GM10266 (cell line): ENCODE measurements around the gene HUNK.
A peak's percentile ranks its signal among the peaks of the same experiment; 100 is the strongest.
"Not testable (repeated sequence)": the region's sequence is repeated elsewhere in the genome, so short reads cannot be mapped to it uniquely, and the experiment has no call there.

ENCODE experiments used
- DNase-seq: peaks from one replicate; pipeline ENCODE4 v3.0.0; 2012; ENCODE audit errors: extremely low spot score
- TF ChIP-seq, protein P1 (sequence below): IDR thresholded peaks from 2 replicates; pipeline ENCODE4 v1.5.1; 2012; ENCODE audit warnings: mild to moderate bottlenecking, low read depth; ENCODE audit not compliant: control insufficient read depth, insufficient read depth; ENCODE audit errors: missing control alignments

The HUNK gene

DNA sequence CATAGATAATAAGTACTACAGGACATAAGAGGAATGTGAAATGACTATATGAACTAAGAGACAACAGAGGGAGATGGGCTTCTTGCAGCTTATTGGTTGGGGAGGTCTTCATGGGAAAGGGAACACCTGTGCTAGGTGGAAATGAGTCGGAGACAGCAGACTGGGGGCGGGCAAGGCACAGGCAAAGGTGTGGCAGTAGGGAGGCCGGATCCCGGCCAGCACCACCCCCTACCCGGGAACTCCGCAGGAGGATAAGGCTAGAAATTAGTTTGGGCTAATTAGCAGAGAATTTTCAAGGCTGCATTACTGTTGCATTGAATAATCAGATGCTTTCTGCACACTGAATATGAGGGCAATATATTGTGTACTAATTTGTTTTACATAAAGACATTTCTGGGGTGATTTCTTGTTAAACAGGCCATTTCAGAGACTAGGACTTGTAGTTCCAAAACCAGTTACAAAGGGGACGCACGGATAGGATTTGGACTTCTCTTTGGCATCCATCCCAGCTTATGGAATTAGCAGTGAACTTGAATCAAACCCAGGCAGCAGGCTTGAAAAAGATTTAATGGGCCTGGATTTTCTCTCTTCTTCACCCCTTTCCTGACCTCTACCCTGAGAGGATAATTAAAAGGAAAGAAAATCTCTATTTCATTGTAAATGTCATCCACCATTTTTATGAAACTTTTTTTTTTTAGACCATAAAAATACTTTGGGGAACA is 2.2 kb upstream of the HUNK start:
- TF ChIP-seq, protein P1, sequence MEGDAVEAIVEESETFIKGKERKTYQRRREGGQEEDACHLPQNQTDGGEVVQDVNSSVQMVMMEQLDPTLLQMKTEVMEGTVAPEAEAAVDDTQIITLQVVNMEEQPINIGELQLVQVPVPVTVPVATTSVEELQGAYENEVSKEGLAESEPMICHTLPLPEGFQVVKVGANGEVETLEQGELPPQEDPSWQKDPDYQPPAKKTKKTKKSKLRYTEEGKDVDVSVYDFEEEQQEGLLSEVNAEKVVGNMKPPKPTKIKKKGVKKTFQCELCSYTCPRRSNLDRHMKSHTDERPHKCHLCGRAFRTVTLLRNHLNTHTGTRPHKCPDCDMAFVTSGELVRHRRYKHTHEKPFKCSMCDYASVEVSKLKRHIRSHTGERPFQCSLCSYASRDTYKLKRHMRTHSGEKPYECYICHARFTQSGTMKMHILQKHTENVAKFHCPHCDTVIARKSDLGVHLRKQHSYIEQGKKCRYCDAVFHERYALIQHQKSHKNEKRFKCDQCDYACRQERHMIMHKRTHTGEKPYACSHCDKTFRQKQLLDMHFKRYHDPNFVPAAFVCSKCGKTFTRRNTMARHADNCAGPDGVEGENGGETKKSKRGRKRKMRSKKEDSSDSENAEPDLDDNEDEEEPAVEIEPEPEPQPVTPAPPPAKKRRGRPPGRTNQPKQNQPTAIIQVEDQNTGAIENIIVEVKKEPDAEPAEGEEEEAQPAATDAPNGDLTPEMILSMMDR, result no peak
- no peak for DNase-seq

DNA sequence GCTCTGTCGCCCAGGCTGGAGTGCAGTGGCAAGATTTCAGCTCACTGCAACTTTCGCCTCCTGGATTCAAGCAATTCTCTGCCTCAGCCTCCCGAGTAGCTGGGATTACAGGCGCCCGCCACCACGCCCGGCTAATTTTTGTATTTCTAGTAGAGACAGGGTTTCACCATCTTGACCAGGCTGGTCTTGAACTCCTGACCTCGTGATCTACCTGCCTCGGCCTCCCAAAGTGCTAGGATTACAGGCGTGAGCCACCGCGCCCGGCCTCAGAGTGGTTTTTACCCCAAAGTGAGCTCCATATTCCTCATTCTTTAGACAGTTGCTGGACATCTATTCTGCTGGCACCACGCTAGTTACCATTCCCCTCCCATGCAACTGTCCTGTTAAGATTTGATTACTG is 1.4 kb upstream of the HUNK start:
- not testable (repeated sequence) for DNase-seq

DNA sequence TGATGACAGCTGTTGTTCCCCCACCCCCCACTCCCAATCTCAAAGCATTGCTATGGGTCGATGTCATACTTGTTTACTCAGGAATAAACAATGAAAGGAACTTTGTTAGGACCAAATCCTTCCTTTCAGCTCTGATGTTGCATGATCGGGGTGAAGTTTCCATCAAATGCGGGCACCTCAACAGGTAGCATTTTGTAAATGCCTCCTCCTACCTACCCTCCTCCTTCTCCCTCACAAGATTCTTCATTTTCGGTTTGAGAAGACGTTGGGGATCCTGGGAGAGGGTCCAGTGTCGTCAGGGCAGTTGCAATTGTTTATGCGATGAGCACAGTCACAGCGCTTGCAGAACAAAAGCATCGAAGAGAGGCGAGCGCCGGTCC is 758 bp upstream of the HUNK start:
- TF ChIP-seq, protein P1, result no peak

DNA sequence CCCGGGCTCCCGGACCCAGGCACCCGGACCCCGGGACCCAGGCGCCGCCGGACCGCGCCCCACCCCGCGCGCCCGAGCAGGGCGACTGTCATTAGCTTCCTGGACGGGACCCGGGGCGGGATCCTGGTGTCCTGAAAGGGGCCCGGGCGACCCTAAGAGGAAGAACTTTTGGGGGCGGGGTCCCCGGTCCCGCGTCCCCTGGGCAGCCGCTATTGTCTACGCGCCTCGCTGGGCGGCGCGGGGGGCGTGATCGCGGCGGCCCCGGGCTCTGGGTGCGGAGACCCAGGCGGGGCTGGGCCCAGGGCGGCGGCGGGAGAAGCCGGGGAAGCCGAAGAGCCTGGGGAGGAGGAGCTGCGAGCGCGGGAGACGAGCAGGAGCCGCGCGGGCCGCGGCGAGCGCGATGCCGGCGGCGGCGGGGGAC is 465 bp downstream of the HUNK start:
- TF ChIP-seq, protein P1, result no peak
- DNase-seq, result peak; percentile 48

More for the DNA sequence above, 758 bp upstream of the HUNK start:
- peak; percentile 18 for DNase-seq

DNA sequence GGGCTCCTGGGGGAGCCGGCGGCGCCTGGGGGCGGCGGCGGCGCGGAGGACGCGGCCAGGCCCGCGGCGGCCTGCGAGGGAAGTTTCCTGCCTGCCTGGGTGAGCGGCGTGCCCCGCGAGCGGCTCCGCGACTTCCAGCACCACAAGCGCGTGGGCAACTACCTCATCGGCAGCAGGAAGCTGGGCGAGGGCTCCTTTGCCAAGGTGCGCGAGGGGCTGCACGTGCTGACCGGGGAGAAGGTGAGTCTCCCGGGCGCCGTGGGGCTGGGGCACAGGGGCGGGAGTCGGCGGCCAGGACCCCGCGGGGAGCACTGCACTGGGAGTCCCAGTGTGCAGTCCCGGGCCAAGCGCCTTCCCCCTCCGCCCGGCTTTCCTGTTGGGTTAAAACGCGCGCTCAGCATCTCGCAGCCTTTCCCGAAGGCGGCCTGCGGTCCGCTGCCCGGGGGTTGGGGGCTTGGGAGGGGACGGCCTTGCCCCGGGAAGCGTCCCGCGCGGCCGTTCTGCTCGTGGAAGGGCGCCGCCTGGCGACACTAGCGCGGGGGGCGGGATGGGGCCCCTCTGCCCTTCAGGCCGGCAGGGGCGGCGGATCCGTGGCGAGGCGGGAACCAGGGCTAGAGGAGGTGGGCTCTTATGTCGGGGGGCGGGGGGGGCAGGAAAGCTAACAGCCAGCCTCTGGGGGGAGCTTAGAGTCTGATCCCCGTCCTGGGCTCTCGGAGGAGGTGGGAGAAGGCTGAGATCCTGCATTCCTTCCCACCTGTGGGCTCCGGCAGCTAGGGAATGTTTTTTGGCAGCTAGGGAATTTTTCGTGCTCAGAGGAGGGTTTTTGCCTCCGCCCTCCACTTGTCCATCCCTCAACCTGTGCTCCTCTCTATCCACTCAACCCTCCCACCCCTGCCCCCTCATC is 1.1 kb downstream of the HUNK start:
- DNase-seq, result peak; percentile 45
- TF ChIP-seq, protein P1, result peak; percentile 49

DNA sequence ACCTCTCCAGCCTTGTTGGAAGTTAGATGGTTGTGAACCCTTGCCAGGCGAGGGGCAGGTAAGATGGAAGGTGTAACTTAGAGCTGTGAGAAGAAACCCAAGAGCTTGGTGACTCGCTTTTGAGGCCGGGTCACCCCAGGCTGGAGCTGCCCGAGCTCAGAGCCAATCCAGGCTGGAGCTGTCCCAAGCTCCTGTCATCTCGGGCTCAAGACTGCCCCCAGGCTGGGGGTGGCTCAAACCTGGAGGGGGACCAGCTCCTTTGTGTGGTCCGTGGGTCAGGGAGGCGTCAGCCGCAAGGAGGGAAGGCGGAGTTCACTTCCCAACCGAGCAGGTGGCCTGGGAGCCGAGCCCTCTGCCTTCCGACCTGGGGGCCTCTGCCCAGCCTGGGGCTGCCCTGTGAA is 2.0 kb downstream of the HUNK start:
- peak; percentile 19 for DNase-seq
- TF ChIP-seq, protein P1, result no peak

DNA sequence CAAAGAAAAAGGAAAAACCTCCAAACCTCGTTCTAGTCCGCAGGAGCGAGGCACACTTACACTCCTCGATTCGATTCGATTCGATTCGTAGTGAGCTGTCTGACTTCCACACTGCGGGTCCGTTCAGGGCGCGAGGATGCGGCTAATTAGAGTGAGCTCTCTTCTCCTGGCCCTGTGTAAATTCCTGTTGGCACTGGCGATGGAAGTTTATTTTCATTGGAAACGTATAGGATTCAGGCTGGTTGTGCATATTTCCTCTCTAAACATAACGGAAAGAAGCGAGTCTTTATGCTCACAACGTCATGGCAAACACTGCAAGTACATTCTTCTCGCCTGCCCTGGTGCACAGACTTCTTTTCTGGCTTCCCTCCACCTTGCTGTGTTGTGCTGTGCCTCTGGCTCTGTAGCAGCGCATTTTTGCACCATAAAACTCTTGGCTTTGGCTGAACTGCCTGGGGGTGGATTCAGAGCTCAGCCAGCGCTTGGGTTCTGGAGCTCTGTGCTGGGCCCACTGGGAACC is 2.7 kb downstream of the HUNK start:
- DNase-seq, result no peak
- TF ChIP-seq, protein P1, result no peak
